Fibroblast of pulmonary artery (primary cell): ENCODE measurements around the gene TACC2.

Experiments
- DNase-seq: peaks from one replicate; pipeline ENCODE4 v3.0.0-alpha.2; 2010; ENCODE audit warnings: low read depth
- H3K4me3 ChIP-seq: replicated peaks from 2 replicates; pipeline ENCODE4 v1.5.1; 2011; ENCODE audit warnings: low read depth, mild to moderate bottlenecking, control low read depth, low read length, moderate library complexity
- CTCF ChIP-seq: IDR thresholded peaks from 2 replicates; pipeline ENCODE4 v1.5.1; 2011; ENCODE audit warnings: mild to moderate bottlenecking, control low read depth, low read length, inconsistent platforms; ENCODE audit errors: missing control alignments

The TACC2 gene

DNA sequence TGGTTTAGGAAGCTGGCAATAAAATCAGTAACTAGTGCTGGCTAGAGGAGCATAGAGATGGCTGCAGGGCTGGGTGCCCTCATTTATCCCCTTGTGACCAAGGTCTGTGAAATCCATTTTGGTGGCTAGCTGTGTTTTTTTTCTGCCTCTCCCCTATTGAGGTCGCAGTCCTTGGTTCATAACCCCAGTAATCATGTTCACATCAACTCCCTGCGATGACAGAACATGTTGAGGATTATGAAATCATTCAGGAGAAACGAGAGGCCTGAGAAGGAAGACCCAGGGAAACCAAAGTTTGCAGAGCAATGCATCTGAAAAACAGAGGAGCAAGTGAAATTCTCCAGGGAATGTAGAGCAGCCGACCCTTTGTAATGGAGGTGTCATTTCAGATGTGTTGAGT, 126.9 kb downstream of the TACC2 start:
- no peak for TF ChIP-seq CTCF

DNA sequence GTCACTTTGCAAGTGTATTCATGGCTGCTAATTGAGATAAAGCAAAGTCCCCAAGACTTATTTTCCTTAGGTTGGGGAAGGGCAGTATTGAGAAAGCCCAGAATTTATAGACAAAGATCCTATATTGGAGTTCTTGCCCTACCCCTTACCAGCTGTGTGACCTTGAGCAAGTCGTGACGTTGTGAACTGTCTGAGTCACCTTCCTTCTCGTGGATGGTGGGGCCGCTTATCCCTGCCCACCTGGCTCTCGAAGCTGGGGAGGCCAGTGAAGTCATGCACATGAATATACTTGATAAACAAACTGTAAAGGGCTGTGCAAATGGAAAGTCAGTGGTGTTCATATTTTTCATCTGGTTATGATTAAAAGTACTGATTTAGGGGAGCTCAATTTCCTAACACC, 127.4 kb downstream of the TACC2 start:
- no peak for TF ChIP-seq CTCF
- DNase-seq: peak; percentile 68
- H3K4me3 ChIP-seq: no peak overlapping the region

More for the DNA sequence above, 126.9 kb downstream of the TACC2 start:
- H3K4me3 ChIP-seq: no peak overlapping the region
- no peak for DNase-seq

GRCh38 chr10:122117475-122117874, 128.5 kb downstream of the TACC2 start:
- DNase-seq: no peak
- H3K4me3 ChIP-seq: no peak overlapping the region
- TF ChIP-seq CTCF: no peak

GRCh38 chr10:122120008-122120744, 131.2 kb downstream of the TACC2 start:
- no peak overlapping the region for H3K4me3 ChIP-seq
- no peak for TF ChIP-seq CTCF
- no peak for DNase-seq

DNA sequence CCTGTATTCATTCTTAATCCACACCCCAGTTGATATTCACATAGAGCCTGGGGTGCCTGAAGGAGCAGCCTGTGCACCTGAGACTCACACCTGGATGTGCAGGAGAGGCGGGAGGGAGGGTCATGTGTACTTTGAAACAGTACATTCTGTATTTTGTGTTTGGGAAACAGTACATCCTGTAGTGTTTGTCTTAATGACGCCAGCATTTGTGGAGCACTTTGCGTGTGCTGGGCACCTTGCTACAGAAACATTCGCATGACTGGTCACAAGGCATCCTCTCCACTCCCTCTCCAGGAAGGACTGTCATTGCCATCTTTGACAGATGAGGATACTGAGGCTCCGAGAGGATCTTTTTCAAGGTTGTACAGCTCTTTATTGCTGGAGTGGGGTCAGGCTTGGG, 132.1 kb downstream of the TACC2 start:
- no peak for DNase-seq
- H3K4me3 ChIP-seq: no peak overlapping the region

DNA sequence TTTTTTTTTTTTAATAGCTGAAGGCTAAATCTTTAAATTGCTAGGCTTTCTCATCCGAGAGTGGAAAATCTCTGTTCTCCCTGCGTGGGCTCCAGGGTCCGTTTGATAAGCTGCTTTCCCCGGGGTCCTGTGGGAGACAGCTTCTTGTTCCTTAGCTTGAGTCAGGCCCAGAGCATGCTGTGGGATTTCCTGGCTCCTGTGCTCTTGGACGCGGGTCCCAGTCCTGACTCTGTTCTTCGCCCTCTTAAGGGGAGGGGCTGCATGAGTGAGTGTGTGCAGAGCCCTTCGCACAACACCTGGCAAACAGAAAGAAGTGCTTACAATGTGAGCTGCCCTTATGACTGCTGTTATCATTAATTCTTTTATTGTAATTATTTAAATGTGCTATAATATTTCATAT, 133.5 kb downstream of the TACC2 start:
- no peak for DNase-seq
- no peak overlapping the region for H3K4me3 ChIP-seq
- no peak for TF ChIP-seq CTCF

More for the DNA sequence above, 132.1 kb downstream of the TACC2 start:
- no peak for TF ChIP-seq CTCF

DNA sequence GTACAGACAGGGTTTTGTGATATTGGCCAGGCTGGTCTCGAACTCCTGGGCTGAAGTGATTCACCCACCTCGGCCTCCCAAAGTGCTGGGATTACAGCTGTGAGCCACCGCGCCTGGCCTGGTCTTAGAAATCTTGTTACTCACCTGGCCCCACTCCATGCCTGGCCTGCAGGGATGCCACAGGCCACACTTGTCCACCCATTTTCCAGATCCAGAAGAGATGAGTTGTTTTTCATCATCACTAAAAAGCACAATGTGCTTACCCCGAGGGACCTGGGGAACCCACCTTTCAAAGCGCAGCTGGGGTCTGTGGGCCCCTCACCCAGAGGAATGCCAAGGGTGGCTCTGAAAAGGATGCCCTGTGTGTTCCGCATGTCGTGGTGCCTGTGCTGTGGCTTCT, 134.2 kb downstream of the TACC2 start:
- no peak for TF ChIP-seq CTCF
- H3K4me3 ChIP-seq: no peak overlapping the region

More for the DNA sequence above, 134.2 kb downstream of the TACC2 start:
- DNase-seq: no peak
